Calu3 (cell line): ENCODE results near the gene AKAP11. TPM values are rescaled to one million over a fixed set of nuclear protein-coding genes. Genes with fewer than 3 reads are reported as not detected.

Source experiments
- BruUV-seq: library from RNA; stranded (reverse); fragments of 400-500 nt; replicated peaks from 2 replicates; lab custom pipeline; 2021; lab: Mats Ljungman, UMichigan
- CTCF ChIA-PET: fragments of 300-600 bp; sonication (Branson Sonifier 250); formaldehyde crosslinking; loops from one replicate; lab custom pipeline; 2022; ENCODE audit warnings: antibody characterized with exemption; lab: Charles Lee
- DNase-seq: peaks from one replicate; pipeline ENCODE4 v3.0.0; 2022
- H3K27ac Mint-ChIP-seq: one replicate; pipeline ENCODE4 v1.8.0; 2022; ENCODE audit warnings: mixed read lengths; ENCODE audit not compliant: unreplicated experiment
- H3K27me3 Mint-ChIP-seq: one replicate; pipeline ENCODE4 v1.8.0; 2022; ENCODE audit warnings: mixed read lengths; ENCODE audit not compliant: unreplicated experiment
- H3K36me3 Mint-ChIP-seq: one replicate; pipeline ENCODE4 v1.8.0; 2022; ENCODE audit warnings: mild to moderate bottlenecking, moderate library complexity, mixed read lengths; ENCODE audit not compliant: insufficient read depth, unreplicated experiment
- H3K4me1 Mint-ChIP-seq: one replicate; pipeline ENCODE4 v1.8.0; 2022; ENCODE audit warnings: mild to moderate bottlenecking, low read depth, mixed read lengths; ENCODE audit not compliant: unreplicated experiment
- H3K4me3 Mint-ChIP-seq: one replicate; pipeline ENCODE4 v1.8.0; 2022; ENCODE audit warnings: mild to moderate bottlenecking, low read depth, moderate library complexity, mixed read lengths; ENCODE audit not compliant: unreplicated experiment
- H3K9me3 Mint-ChIP-seq: one replicate; pipeline ENCODE4 v1.8.0; 2022; ENCODE audit warnings: low read depth, mixed read lengths; ENCODE audit not compliant: unreplicated experiment
- CTCF ChIP-seq: fragments of 200-600 bp; IDR thresholded peaks from one replicate; pipeline ENCODE4 v1.8.0; 2022; ENCODE audit warnings: antibody characterized with exemption; ENCODE audit not compliant: unreplicated experiment
- intact Hi-C: fragments of 100-400 bp; cut with micrococcal nuclease; formaldehyde crosslinking; loops from one replicate; pipeline ENCODE4 v1.10.0; 2022; ENCODE audit not compliant: unreplicated experiment
- total RNA-seq: library from RNA; stranded (reverse); gene quantifications from 2 replicates; pipeline ENCODE4 v1.2.3, GENCODE V29; 2022

Gene AKAP11
- total RNA-seq, 1 experiment from 2014 or later, result 14.2 TPM

- no peak overlapping the region for H3K4me3 Mint-ChIP-seq
- DNase-seq, result no peak
- BruUV-seq, result no TSS peak
- H3K9me3 Mint-ChIP-seq, result no peaks in the 10 kb centered on the region
- H3K36me3 Mint-ChIP-seq, result no peaks in the 10 kb centered on the region
- CTCF ChIA-PET, result no interaction called here
- H3K27me3 Mint-ChIP-seq, result no peaks in the 10 kb centered on the region
- TF ChIP-seq CTCF, result no peak
- intact Hi-C loops, result no loop called here
- H3K27ac Mint-ChIP-seq, result no peak overlapping the region
- H3K4me1 Mint-ChIP-seq, result no peaks in the 10 kb centered on the region
Observed at GRCh38 chr13:42239161-42239560, 32.8 kb upstream of the AKAP11 start.

- CTCF ChIA-PET, result no interaction called here
- Mint-ChIP-seq H3K4me3 (no peak overlapping the region), H3K36me3 (no peaks in the 10 kb centered on the region), H3K9me3 (no peaks in the 10 kb centered on the region), H3K4me1 (no peaks in the 10 kb centered on the region), H3K27ac (no peak overlapping the region), H3K27me3 (no peaks in the 10 kb centered on the region)
- no peak for TF ChIP-seq CTCF
- intact Hi-C loops, result no loop called here
- DNase-seq, result no peak
- BruUV-seq, result no TSS peak
Observed at GRCh38 chr13:42239644-42240043, 32.3 kb upstream of the AKAP11 start.

GRCh38 chr13:42246541-42246940, 25.4 kb upstream of the AKAP11 start:
- Mint-ChIP-seq H3K4me1 (no peaks in the 10 kb centered on the region), H3K27ac (no peak overlapping the region), H3K9me3 (no peaks in the 10 kb centered on the region), H3K27me3 (no peaks in the 10 kb centered on the region), H3K4me3 (no peak overlapping the region), H3K36me3 (no peaks in the 10 kb centered on the region)
- TF ChIP-seq CTCF, result no peak
- no peak for DNase-seq
- CTCF ChIA-PET, result no interaction called here
- no TSS peak for BruUV-seq
- intact Hi-C loops, result no loop called here

- TF ChIP-seq CTCF, result no peak
- H3K36me3 Mint-ChIP-seq, result no peaks in the 10 kb centered on the region
- no peak overlapping the region for H3K4me3 Mint-ChIP-seq
- H3K27me3 Mint-ChIP-seq, result no peaks in the 10 kb centered on the region
- no peaks in the 10 kb centered on the region for H3K4me1 Mint-ChIP-seq
- no peak for DNase-seq
- CTCF ChIA-PET, result interaction anchor here (0.5 kb wide), 1 partner anchor 576 kb away, joined by 3 read pairs; no protein-coding TSS in a partner anchor
- intact Hi-C loops, result no loop called here
- no peak overlapping the region for H3K27ac Mint-ChIP-seq
- no peaks in the 10 kb centered on the region for H3K9me3 Mint-ChIP-seq
- no TSS peak for BruUV-seq
Observed at GRCh38 chr13:42247883-42248282, 24.1 kb upstream of the AKAP11 start.
